Endothelial cell (in vitro differentiated cells): ENCODE results near the gene BRI3. TPM values are rescaled to one million over a fixed set of nuclear protein-coding genes. Genes with fewer than 3 reads are reported as not detected.
"Not testable (repeated sequence)": the region's sequence is repeated elsewhere in the genome, so short reads cannot be mapped to it uniquely, and the experiment has no call there.

Experiments used
- DNase-seq: peaks from one replicate; pipeline ENCODE4 v3.0.0; 2021; ENCODE audit warnings: low spot score
- H3K27ac Mint-ChIP-seq: one replicate; pipeline ENCODE4 v1.8.0; 2021; ENCODE audit warnings: mixed read lengths, inconsistent platforms; ENCODE audit not compliant: unreplicated experiment
- H3K27me3 Mint-ChIP-seq: one replicate; pipeline ENCODE4 v1.8.0; 2021; ENCODE audit warnings: mild to moderate bottlenecking, moderate library complexity, mixed read lengths, inconsistent platforms; ENCODE audit not compliant: unreplicated experiment
- H3K36me3 Mint-ChIP-seq: one replicate; pipeline ENCODE4 v1.8.0; 2021; ENCODE audit warnings: mild to moderate bottlenecking, low read depth, mixed read lengths, inconsistent platforms; ENCODE audit not compliant: unreplicated experiment
- H3K4me1 Mint-ChIP-seq: one replicate; pipeline ENCODE4 v1.8.0; 2021; ENCODE audit warnings: mild to moderate bottlenecking, mixed read lengths, inconsistent platforms; ENCODE audit not compliant: unreplicated experiment
- H3K4me3 Mint-ChIP-seq: one replicate; pipeline ENCODE4 v1.8.0; 2021; ENCODE audit warnings: mild to moderate bottlenecking, mixed read lengths, inconsistent platforms; ENCODE audit not compliant: unreplicated experiment
- H3K9me3 Mint-ChIP-seq: one replicate; pipeline ENCODE4 v1.8.0; 2021; ENCODE audit warnings: mixed read lengths, inconsistent platforms; ENCODE audit not compliant: unreplicated experiment
- total RNA-seq: library from RNA; stranded (reverse); fragmentation: NEBNext Ultra II Directional; extraction: Animal tissue kit (Norgen Biotek cat#: 25700); gene quantifications from one replicate; pipeline ENCODE4 v1.2.1, GENCODE V29; 2021; ENCODE audit not compliant: unreplicated experiment
- TF ChIP-seq, protein P1 (sequence below): fragments of 200-600 bp; sonication (generic); IDR thresholded peaks from one replicate; pipeline ENCODE4 v1.5.0; 2021; ENCODE audit warnings: antibody characterized with exemption; ENCODE audit not compliant: unreplicated experiment

The BRI3 gene
- total RNA-seq, 1 donor from 2014 or later: 300 TPM

DNA sequence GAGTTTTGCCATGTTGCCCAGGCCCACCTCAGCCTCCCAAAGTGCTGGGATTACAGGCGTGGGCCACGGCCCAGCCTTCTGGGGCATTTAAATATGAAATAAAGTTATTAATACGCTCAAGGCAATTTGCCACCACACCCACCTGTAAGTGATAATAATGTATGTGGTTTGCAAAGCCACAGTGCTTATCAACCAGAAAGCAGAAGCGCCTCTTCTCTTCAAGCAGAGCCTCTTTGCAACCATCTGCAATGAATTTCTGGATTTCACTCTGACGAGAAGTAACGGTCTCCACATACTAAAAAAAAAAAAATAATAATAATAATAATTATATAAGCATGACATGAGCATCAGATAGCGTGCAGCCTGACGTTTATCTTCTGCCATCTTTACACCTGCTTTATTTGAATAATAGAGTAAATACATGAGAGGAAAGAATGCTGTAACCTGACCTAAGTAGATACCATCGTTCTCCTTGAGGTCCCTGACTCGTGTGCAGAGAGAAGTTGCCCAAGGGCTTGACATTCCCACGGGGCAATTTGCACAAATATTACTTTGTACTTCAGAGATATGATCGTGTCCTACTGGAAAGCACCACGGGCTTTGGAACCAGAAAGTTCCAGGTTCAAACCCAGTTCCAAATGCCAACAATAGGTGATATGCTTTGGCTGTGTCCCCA is 34.0 kb downstream of the BRI3 start:
- H3K4me1 Mint-ChIP-seq: peaks cover 15% of the 10 kb centered on the region
- H3K4me3 Mint-ChIP-seq: no peak overlapping the region
- H3K27ac Mint-ChIP-seq: no peak overlapping the region
- H3K9me3 Mint-ChIP-seq: peaks cover 5% of the 10 kb centered on the region
- H3K36me3 Mint-ChIP-seq: peaks cover 42% of the 10 kb centered on the region
- TF ChIP-seq, protein P1, sequence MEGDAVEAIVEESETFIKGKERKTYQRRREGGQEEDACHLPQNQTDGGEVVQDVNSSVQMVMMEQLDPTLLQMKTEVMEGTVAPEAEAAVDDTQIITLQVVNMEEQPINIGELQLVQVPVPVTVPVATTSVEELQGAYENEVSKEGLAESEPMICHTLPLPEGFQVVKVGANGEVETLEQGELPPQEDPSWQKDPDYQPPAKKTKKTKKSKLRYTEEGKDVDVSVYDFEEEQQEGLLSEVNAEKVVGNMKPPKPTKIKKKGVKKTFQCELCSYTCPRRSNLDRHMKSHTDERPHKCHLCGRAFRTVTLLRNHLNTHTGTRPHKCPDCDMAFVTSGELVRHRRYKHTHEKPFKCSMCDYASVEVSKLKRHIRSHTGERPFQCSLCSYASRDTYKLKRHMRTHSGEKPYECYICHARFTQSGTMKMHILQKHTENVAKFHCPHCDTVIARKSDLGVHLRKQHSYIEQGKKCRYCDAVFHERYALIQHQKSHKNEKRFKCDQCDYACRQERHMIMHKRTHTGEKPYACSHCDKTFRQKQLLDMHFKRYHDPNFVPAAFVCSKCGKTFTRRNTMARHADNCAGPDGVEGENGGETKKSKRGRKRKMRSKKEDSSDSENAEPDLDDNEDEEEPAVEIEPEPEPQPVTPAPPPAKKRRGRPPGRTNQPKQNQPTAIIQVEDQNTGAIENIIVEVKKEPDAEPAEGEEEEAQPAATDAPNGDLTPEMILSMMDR: no peak
- peaks cover 5% of the 10 kb centered on the region for H3K27me3 Mint-ChIP-seq
- no peak for DNase-seq

DNA sequence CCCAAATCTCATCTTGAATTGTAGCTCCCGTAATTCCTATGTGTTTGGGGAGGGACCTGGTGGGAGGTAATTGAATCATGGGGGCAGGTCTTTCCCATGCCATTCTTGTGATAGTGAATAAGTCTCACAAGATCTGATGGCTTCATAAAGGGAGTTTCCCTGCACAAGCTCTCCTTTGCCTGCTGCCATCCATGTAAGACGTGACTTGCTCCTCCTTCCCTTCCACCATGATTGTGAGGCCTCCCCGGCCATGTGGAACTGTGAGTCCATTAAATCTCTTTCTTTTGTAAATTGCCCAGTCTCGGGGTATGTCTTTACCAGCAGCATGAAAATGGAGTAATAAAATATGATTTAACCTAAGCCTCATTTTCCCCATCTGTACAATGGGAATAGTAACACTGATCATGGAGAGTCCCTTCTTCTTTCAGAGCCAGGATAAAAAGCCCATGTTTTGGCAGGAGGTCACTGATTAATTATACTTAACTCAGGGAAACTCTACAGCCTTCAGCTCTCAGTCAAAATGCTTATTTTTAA is 34.6 kb downstream of the BRI3 start:
- peak overlapping the region; percentile 40 for H3K4me3 Mint-ChIP-seq
- H3K9me3 Mint-ChIP-seq, DNase-seq, H3K27me3 Mint-ChIP-seq, H3K27ac Mint-ChIP-seq: not testable (repeated sequence)
- H3K4me1 Mint-ChIP-seq: peaks cover 15% of the 10 kb centered on the region
- peaks cover 42% of the 10 kb centered on the region for H3K36me3 Mint-ChIP-seq

DNA sequence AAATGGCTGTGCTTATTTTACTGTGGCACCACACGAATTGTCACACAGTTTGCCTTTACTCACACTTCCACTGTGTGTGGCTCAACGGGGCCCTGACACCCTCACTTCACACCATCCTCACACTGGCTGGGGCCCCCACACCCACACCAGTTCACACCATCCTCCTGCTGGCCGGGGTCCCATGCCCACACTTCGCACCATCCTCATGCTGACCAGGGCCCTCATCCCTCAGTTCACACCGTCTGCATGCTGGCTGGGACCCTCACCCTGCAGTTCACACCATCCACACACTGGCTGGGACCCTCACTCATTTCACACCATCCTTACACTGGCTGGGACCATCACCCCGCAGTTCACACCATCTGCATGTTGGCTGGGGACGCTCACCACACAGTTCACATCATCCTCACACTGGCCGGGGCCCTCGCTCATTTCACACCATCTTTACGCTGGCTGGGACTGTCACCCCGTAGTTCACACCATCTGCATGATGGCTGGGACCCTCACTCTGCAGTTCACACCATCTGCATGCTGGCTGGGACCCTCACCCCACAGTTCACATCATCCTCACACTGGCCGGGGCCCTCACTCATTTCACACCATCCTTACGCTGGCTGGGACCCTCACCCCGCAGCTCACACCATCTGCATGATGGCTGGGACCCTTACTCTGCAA is 36.0 kb downstream of the BRI3 start:
- peaks cover 35% of the 10 kb centered on the region for H3K36me3 Mint-ChIP-seq
- peaks cover 15% of the 10 kb centered on the region for H3K4me1 Mint-ChIP-seq
- TF ChIP-seq, protein P1: no peak
- peaks cover 5% of the 10 kb centered on the region for H3K27me3 Mint-ChIP-seq
- peak overlapping the region; percentile 60 for H3K4me3 Mint-ChIP-seq
- DNase-seq: no peak
- H3K9me3 Mint-ChIP-seq: peaks cover 5% of the 10 kb centered on the region
- peak overlapping the region; percentile 58 for H3K27ac Mint-ChIP-seq

DNA sequence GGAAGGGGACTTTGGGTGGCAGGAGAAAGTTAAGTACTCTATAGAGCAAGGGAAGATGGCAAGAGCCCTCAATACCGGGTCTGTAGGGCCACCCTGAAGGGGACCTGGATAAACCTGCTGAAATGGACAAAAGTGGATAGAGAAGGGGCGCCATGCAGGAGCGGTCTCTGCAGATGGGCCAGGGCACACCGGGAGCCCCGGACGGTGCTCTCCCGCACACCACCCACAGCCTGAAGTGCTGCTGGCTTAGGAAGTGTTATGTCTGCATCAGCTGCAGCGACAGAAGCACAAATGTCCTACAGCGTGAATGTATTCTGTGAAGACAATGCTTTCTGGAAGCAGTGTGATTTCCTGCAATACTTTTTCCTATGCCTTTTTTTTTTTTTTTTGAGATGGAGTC is 37.7 kb downstream of the BRI3 start:
- Mint-ChIP-seq H3K9me3 (peaks cover 5% of the 10 kb centered on the region), H3K27me3 (peaks cover 5% of the 10 kb centered on the region), H3K27ac (peak overlapping the region; percentile 52), H3K4me3 (no peak overlapping the region), H3K4me1 (peaks cover 19% of the 10 kb centered on the region), H3K36me3 (peaks cover 41% of the 10 kb centered on the region)
- TF ChIP-seq, protein P1: no peak
- DNase-seq: no peak

DNA sequence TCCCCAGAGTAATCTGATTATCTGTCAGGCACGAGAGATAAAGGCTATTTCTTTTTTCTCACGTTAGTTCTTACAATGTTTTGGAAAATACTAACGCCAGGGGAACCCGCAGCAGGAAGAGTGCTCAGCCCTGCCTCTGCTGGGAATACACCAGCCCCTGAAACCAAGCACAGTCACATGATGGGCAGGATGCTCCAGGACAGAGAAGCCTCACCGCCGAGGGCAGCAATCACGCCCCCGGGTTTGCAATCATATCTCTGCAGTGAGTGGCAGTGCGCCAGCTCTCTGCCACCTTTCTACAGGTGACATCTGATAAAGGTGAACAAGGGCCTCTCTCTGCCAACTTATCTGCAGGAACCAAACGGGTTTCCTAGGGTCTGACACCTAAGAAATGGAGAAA is 39.8 kb downstream of the BRI3 start:
- no peak overlapping the region for H3K4me3 Mint-ChIP-seq
- peaks cover 5% of the 10 kb centered on the region for H3K27me3 Mint-ChIP-seq
- no peak overlapping the region for H3K27ac Mint-ChIP-seq
- TF ChIP-seq, protein P1: no peak
- H3K4me1 Mint-ChIP-seq: peaks cover 17% of the 10 kb centered on the region
- peaks cover 29% of the 10 kb centered on the region for H3K36me3 Mint-ChIP-seq
- no peak for DNase-seq
- H3K9me3 Mint-ChIP-seq: peaks cover 5% of the 10 kb centered on the region
